Tracheal epithelial cell (primary cell): ENCODE measurements around the gene PRTN3. TPM values are rescaled to one million over a fixed set of nuclear protein-coding genes. Genes with fewer than 3 reads are reported as not detected.

Experiments used
- total RNA-seq: library from RNA; depleted of rRNA; stranded (reverse); fragments of >200 nt; gene quantifications from 2 replicates; pipeline ENCODE4 v1.2.1, GENCODE V29; 2014

PRTN3 gene
- not detected in 2 replicates for total RNA-seq

GRCh38 chr19:840519-841206 lies at the start of gene PRTN3:
Gene PRTN3 (plus strand): TSS chr19:840999. CDS start chr19:841009, 10 bp downstream.

GRCh38 chr19:796692-797527 lies 43.9 kb upstream of the PRTN3 start, which contains the start of gene PTBP1:
Gene PTBP1 (plus strand): TSS chr19:797452. CDS start chr19:797498, 46 bp downstream.

GRCh38 chr19:821825-822503 lies 18.8 kb upstream of the PRTN3 start, which contains the start of gene PLPPR3:
Gene PLPPR3 (minus strand): TSS chr19:821955. CDS start chr19:821559, 396 bp downstream.

GRCh38 chr19:827710-828321 lies 13.0 kb upstream of the PRTN3 start, which contains the start of gene AZU1:
Gene AZU1 (plus strand): TSS chr19:827837. CDS start chr19:827847, 10 bp downstream.

GRCh38 chr19:852136-853013 lies 11.6 kb downstream of the PRTN3 start, which contains the start of gene ELANE:
Gene ELANE (plus strand): TSS chr19:852303. CDS start chr19:852329, 26 bp downstream.

GRCh38 chr19:858868-859843 lies 18.4 kb downstream of the PRTN3 start, which contains the start of gene CFD:
Gene CFD (plus strand): TSS chr19:859664. CDS start chr19:859690, 26 bp downstream.

GRCh38 chr19:892894-893689 lies 52.3 kb downstream of the PRTN3 start, which contains the start of the genes MED16 and RNU6-9:
Gene MED16 (minus strand): TSS chr19:893187. CDS start chr19:891131, 2,056 bp downstream.
Gene RNU6-9 (plus strand): TSS chr19:893484.

Other genes starting within 250 kb of the PRTN3 start
- gene POLRMT, start 207.5 kb upstream of the PRTN3 start, total RNA-seq, result 34.5 and 37.7 TPM in 2 replicates
- gene FGF22, start 201.1 kb upstream of the PRTN3 start, total RNA-seq, result not detected in 2 replicates
- gene RNF126, start 177.8 kb upstream of the PRTN3 start, total RNA-seq, result 50.8 and 79.9 TPM in 2 replicates
- gene FSTL3, start 164.6 kb upstream of the PRTN3 start, total RNA-seq, result 263 and 426 TPM in 2 replicates
- gene PRSS57, start 145.5 kb upstream of the PRTN3 start, total RNA-seq, result not detected in 2 replicates
- under 0.01 and 1.2 TPM in 2 replicates for gene PALM, start 132.1 kb upstream of the PRTN3 start, total RNA-seq
- 76.4 and 100 TPM in 2 replicates for gene MISP, start 89.9 kb upstream of the PRTN3 start, total RNA-seq
- gene PTBP1, start 43.5 kb upstream of the PRTN3 start, total RNA-seq, result 94.7 and 108 TPM in 2 replicates
- 0.48 TPM in 1 of 2 replicates, not detected in the other for gene PLPPR3, start 19.0 kb upstream of the PRTN3 start, total RNA-seq
- 0.24 TPM in 1 of 2 replicates, not detected in the other for gene AZU1, start 13.2 kb upstream of the PRTN3 start, total RNA-seq
- not detected in 2 replicates for gene ELANE, start 11.3 kb downstream of the PRTN3 start, total RNA-seq
- gene CFD, start 18.7 kb downstream of the PRTN3 start, total RNA-seq, result 8.5 and 8.9 TPM in 2 replicates
- 15.1 and 18.6 TPM in 2 replicates for gene MED16, start 52.2 kb downstream of the PRTN3 start, total RNA-seq
- gene RNU6-9, start 52.5 kb downstream of the PRTN3 start, total RNA-seq, result not detected in 2 replicates
- 45.4 and 52.8 TPM in 2 replicates for gene R3HDM4, start 72.2 kb downstream of the PRTN3 start, total RNA-seq
- gene KISS1R, start 76.3 kb downstream of the PRTN3 start, total RNA-seq, result 0.43 TPM in 1 of 2 replicates, not detected in the other
- 19.2 and 21.4 TPM in 2 replicates for gene ARID3A, start 85.0 kb downstream of the PRTN3 start, total RNA-seq
- gene WDR18, start 143.3 kb downstream of the PRTN3 start, total RNA-seq, result 42.2 and 66.0 TPM in 2 replicates
- 0.85 and 1.2 TPM in 2 replicates for gene GRIN3B, start 159.4 kb downstream of the PRTN3 start, total RNA-seq
- 79.7 and 84.3 TPM in 2 replicates for gene TMEM259, start 180.1 kb downstream of the PRTN3 start, total RNA-seq
- not detected in 2 replicates for gene RNU6-2, start 180.5 kb downstream of the PRTN3 start, total RNA-seq
- gene CNN2, start 185.6 kb downstream of the PRTN3 start, total RNA-seq, result 137 and 224 TPM in 2 replicates
- 5.3 and 7.9 TPM in 2 replicates for gene ABCA7, start 199.1 kb downstream of the PRTN3 start, total RNA-seq
- gene ARHGAP45, start 226.2 kb downstream of the PRTN3 start, total RNA-seq, result 5.1 and 16.9 TPM in 2 replicates